ENCODE data around the gene TOM1L2.

Gene TOM1L2

GRCh38 chr17:17970699-17971430 is 1.3 kb downstream of the TOM1L2 start:
- TF ChIP-seq CREB1 (IDR thresholded peaks at IDR 0.05; ENCODE audit: low read depth), result no peak
- TF ChIP-seq EP300 (IDR thresholded peaks at IDR 0.05; ENCODE audit: borderline replicate concordance), result no peak
- no peak for TF ChIP-seq TCF12 (IDR thresholded peaks at IDR 0.05; ENCODE audit: low read depth)
- no peak for TF ChIP-seq TEAD4 (IDR thresholded peaks at IDR 0.05)
- TF ChIP-seq CEBPB (IDR thresholded peaks at IDR 0.05), result no peak
- TF ChIP-seq NFIC (IDR thresholded peaks at IDR 0.05), result no peak
- TF ChIP-seq TAF1 (IDR thresholded peaks at IDR 0.05; ENCODE audit: low read depth), result no peak
- TF ChIP-seq USF1 (IDR thresholded peaks at IDR 0.05), result no peak
- no peak for TF ChIP-seq MAX (IDR thresholded peaks at IDR 0.05)
- TF ChIP-seq RAD21 (IDR thresholded peaks at IDR 0.05; ENCODE audit: low read depth), result no peak
- TF ChIP-seq FOXM1 (IDR thresholded peaks at IDR 0.05; ENCODE audit: borderline replicate concordance, low read depth), result no peak
- TF ChIP-seq YY1 (IDR thresholded peaks at IDR 0.05; ENCODE audit: low read depth), result no peak
- no peak for TF ChIP-seq ZBTB7A (IDR thresholded peaks at IDR 0.05; ENCODE audit: low read depth)
- no peak for TF ChIP-seq REST (IDR thresholded peaks at IDR 0.05; ENCODE audit: low read depth)
- TF ChIP-seq EGR1 (IDR thresholded peaks at IDR 0.05), result no peak

DNA sequence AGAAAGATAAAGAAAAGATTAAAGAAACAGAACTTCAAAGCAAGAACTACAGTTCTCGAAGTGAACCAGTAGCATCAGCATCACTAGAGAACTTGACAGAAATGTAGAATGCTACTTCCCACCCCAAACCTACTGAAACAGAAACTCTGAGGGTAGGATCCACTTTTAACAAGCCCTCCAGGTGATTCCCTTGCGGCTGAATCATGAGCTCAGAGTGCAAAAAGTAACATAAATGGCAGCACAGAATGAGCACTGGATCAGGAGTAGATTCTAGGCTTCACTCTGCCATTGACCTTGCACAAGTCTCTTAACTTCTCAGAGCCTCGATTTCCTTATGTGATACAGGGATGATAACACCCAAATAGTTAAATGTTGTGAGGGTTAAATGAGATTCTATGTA is 5.8 kb downstream of the TOM1L2 start:
- TF ChIP-seq FOXM1 (IDR thresholded peaks at IDR 0.05; ENCODE audit: borderline replicate concordance, low read depth) (no peak), USF1 (IDR thresholded peaks at IDR 0.05) (no peak), CREB1 (IDR thresholded peaks at IDR 0.05; ENCODE audit: low read depth) (no peak), TCF12 (IDR thresholded peaks at IDR 0.05; ENCODE audit: low read depth) (no peak), CEBPB (IDR thresholded peaks at IDR 0.05) (no peak), MAX (IDR thresholded peaks at IDR 0.05) (no peak), REST (IDR thresholded peaks at IDR 0.05; ENCODE audit: low read depth) (no peak), ZBTB7A (IDR thresholded peaks at IDR 0.05; ENCODE audit: low read depth) (no peak), NFIC (IDR thresholded peaks at IDR 0.05) (no peak), YY1 (IDR thresholded peaks at IDR 0.05; ENCODE audit: low read depth) (no peak), RAD21 (IDR thresholded peaks at IDR 0.05; ENCODE audit: low read depth) (no peak), TAF1 (IDR thresholded peaks at IDR 0.05; ENCODE audit: low read depth) (no peak), EP300 (IDR thresholded peaks at IDR 0.05; ENCODE audit: borderline replicate concordance) (no peak), EGR1 (IDR thresholded peaks at IDR 0.05) (no peak)

GRCh38 chr17:17965152-17965721 is 7.0 kb downstream of the TOM1L2 start:
- no peak for TF ChIP-seq FOXM1 (IDR thresholded peaks at IDR 0.05; ENCODE audit: borderline replicate concordance, low read depth)
- TF ChIP-seq EGR1 (IDR thresholded peaks at IDR 0.05), result no peak
- no peak for TF ChIP-seq NFIC (IDR thresholded peaks at IDR 0.05)
- TF ChIP-seq CEBPB (IDR thresholded peaks at IDR 0.05), result no peak
- TF ChIP-seq RAD21 (IDR thresholded peaks at IDR 0.05; ENCODE audit: low read depth), result no peak
- no peak for TF ChIP-seq TEAD4 (IDR thresholded peaks at IDR 0.05)
- TF ChIP-seq REST (IDR thresholded peaks at IDR 0.05; ENCODE audit: low read depth), result no peak
- no peak for TF ChIP-seq YY1 (IDR thresholded peaks at IDR 0.05; ENCODE audit: low read depth)
- TF ChIP-seq TAF1 (IDR thresholded peaks at IDR 0.05; ENCODE audit: low read depth), result no peak
- TF ChIP-seq EP300 (IDR thresholded peaks at IDR 0.05; ENCODE audit: borderline replicate concordance), result no peak
- TF ChIP-seq CREB1 (IDR thresholded peaks at IDR 0.05; ENCODE audit: low read depth), result no peak
- no peak for TF ChIP-seq TCF12 (IDR thresholded peaks at IDR 0.05; ENCODE audit: low read depth)
- TF ChIP-seq MAX (IDR thresholded peaks at IDR 0.05), result no peak
- no peak for TF ChIP-seq USF1 (IDR thresholded peaks at IDR 0.05)
- no peak for TF ChIP-seq ZBTB7A (IDR thresholded peaks at IDR 0.05; ENCODE audit: low read depth)

Measured in Ishikawa (cell line).